Measurements from ENCODE around the gene AQP6.
A peak's percentile ranks its signal among the peaks of the same experiment; 100 is the strongest.

AQP6 gene

DNA sequence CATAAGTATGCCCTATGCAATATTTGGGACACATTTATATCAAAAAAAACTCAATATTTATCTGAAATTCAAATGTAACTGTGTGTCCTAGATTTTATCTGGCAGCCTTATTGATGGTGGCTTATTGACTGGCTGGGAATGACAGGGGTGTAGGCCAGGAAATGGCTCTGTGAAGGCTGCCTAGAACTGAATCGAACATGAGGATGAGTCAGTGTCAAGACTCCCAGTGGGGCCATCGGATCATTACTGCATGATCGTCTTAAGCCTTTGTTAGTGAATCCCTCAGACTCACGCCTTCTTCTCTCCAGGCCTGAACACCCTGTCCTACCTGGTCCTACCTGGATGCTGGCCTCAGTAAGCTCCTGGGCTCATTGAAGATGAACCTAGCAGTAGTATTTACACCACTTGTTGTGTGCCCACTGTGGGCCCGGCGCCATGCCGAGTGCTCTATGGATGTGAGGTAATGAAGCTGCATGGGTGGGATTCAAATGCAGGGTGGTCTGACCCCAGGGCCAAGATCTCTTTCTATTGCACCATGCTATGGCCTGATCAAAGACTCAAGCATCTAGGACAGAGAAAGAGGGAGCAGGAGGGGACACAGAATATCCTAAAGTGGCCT, 48.0 kb upstream of the AQP6 start:
- no peak overlapping the region for H4K91ac ChIP-seq (ENCODE audit: low read length)
- H2AFZ ChIP-seq (ENCODE audit: low read depth, low read length): no peak overlapping the region
- DNase-seq: no peak
- no peak overlapping the region for H2BK12ac ChIP-seq (ENCODE audit: low read length in 2 of 2)
- H3K14ac ChIP-seq (ENCODE audit: low read length in 2 of 2): no peak overlapping the region
- H2BK120ac ChIP-seq (ENCODE audit: low read depth, low read length): no peak overlapping the region
- H3K36me3 ChIP-seq (ENCODE audit: control insufficient read depth in 1 of 2, insufficient read depth in 2 of 2, low read depth in 1 of 2, low read length in 2 of 2): no peaks in the 10 kb centered on the region
- no peak overlapping the region for H3K27ac ChIP-seq (ENCODE audit: low read length, poor library complexity, severe bottlenecking)
- no peaks in the 10 kb centered on the region for H3K4me1 ChIP-seq (ENCODE audit: control insufficient read depth, insufficient read depth, low read depth, low read length)
- H3K9me3 ChIP-seq (ENCODE audit: control insufficient read depth, low read length): no peaks in the 10 kb centered on the region
- H3K9ac ChIP-seq (ENCODE audit: low read length): no peak overlapping the region
- no peaks in the 10 kb centered on the region for H3K79me1 ChIP-seq (replicated peaks; ENCODE audit: low read length, poor library complexity, severe bottlenecking)
- H3K23ac ChIP-seq (ENCODE audit: low read length in 2 of 2): no peak overlapping the region
- H3K27me3 ChIP-seq (ENCODE audit: control insufficient read depth in 1 of 2, insufficient read depth in 1 of 2, low read length in 2 of 2): peaks cover 0 to 13% of the 10 kb centered on the region in 2 experiments
- H3K18ac ChIP-seq (ENCODE audit: low read depth in 1 of 2, low read length in 2 of 2): no peak overlapping the region
- no peak overlapping the region for H2BK15ac ChIP-seq (ENCODE audit: low read depth, poor library complexity, severe bottlenecking)
- H4K8ac ChIP-seq (ENCODE audit: low read length): no peak overlapping the region
- H3K4ac ChIP-seq (ENCODE audit: low read depth in 1 of 2, low read length in 2 of 2): no peak overlapping the region
- WGBS: 75% methylated on average over 7 of the region's 7 CpGs
- H2BK5ac ChIP-seq (ENCODE audit: low read depth, low read length, poor library complexity, severe bottlenecking): no peak overlapping the region
- no peak overlapping the region for H2AK5ac ChIP-seq (ENCODE audit: low read length, severe bottlenecking)
- H3K4me2 ChIP-seq (ENCODE audit: low read length, poor library complexity, severe bottlenecking): no peak overlapping the region
- H3K4me3 ChIP-seq (ENCODE audit: insufficient read depth in 1 of 2, low read depth in 1 of 2, low read length in 2 of 2): no peak overlapping the region

DNA sequence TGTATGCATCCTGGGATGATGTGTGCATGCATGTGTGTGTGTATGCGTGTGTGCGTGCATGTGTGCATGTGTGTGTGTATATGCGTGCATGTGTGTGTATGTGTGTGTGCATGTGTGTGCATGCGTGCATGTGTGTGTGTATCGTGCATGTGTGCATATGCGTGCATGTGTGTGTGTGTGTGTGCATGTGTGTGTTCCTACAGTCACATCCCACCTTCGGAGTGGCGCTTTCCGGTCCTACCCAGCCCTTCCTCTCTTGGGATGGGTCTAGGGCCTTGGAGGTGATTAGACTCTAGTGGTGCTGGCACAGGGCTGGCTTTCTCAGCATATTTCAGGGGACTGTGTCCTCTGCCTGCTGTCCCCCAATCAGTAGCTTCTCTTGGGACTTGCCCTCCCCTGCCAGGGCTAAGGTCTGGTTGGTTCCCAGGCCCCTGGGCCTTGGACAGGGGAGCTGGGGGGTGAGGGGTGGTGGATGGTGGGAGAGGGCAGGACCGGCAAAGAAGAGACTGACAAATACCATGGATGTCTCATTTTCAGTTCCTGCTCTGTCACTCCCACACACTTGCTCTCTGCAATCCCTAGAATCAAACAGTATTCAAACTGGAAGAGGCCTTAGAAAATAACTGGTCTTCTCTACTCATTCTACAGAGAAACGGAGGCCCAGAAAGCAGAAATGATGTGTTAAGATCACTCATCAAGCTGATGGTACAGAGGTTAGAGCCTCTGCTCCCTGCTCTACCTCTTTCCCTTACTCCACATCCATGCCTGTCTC, 47.1 kb upstream of the AQP6 start:
- Histone ChIP-seq H3K23ac (ENCODE audit: low read length in 2 of 2) (no peak overlapping the region), H3K27ac (ENCODE audit: low read length, poor library complexity, severe bottlenecking) (no peak overlapping the region), H4K91ac (ENCODE audit: low read length) (no peak overlapping the region), H3K4me1 (ENCODE audit: control insufficient read depth, insufficient read depth, low read depth, low read length) (no peaks in the 10 kb centered on the region), H3K36me3 (ENCODE audit: control insufficient read depth in 1 of 2, insufficient read depth in 2 of 2, low read depth in 1 of 2, low read length in 2 of 2) (no peaks in the 10 kb centered on the region), H3K14ac (ENCODE audit: low read length in 2 of 2) (peak overlapping the region in 1 of 2 experiments; percentile 98), H2BK12ac (ENCODE audit: low read length in 2 of 2) (no peak overlapping the region), H2BK15ac (ENCODE audit: low read depth, poor library complexity, severe bottlenecking) (no peak overlapping the region), H2AFZ (ENCODE audit: low read depth, low read length) (no peak overlapping the region), H3K27me3 (ENCODE audit: control insufficient read depth in 1 of 2, insufficient read depth in 1 of 2, low read length in 2 of 2) (peaks cover 0 to 14% of the 10 kb centered on the region in 2 experiments), H2BK5ac (ENCODE audit: low read depth, low read length, poor library complexity, severe bottlenecking) (no peak overlapping the region), H3K4ac (ENCODE audit: low read depth in 1 of 2, low read length in 2 of 2) (no peak overlapping the region), H3K4me2 (ENCODE audit: low read length, poor library complexity, severe bottlenecking) (no peak overlapping the region), H3K4me3 (ENCODE audit: insufficient read depth in 1 of 2, low read depth in 1 of 2, low read length in 2 of 2) (no peak overlapping the region), H3K9me3 (ENCODE audit: control insufficient read depth, low read length) (no peaks in the 10 kb centered on the region), H3K79me1 (replicated peaks; ENCODE audit: low read length, poor library complexity, severe bottlenecking) (no peaks in the 10 kb centered on the region), H4K8ac (ENCODE audit: low read length) (no peak overlapping the region), H3K18ac (ENCODE audit: low read depth in 1 of 2, low read length in 2 of 2) (no peak overlapping the region), H2AK5ac (ENCODE audit: low read length, severe bottlenecking) (no peak overlapping the region), H2BK120ac (ENCODE audit: low read depth, low read length) (no peak overlapping the region), H3K9ac (ENCODE audit: low read length) (no peak overlapping the region)
- DNase-seq: no peak
- WGBS: 97% methylated on average over 10 of the region's 11 CpGs

- no peak overlapping the region for H3K4ac ChIP-seq (ENCODE audit: low read depth in 1 of 2, low read length in 2 of 2)
- H2BK120ac ChIP-seq (ENCODE audit: low read depth, low read length): no peak overlapping the region
- no peak for DNase-seq
- H3K27me3 ChIP-seq (ENCODE audit: control insufficient read depth in 1 of 2, insufficient read depth in 1 of 2, low read length in 2 of 2): peaks cover 0 to 14% of the 10 kb centered on the region in 2 experiments
- no peak overlapping the region for H2AK5ac ChIP-seq (ENCODE audit: low read length, severe bottlenecking)
- no peak overlapping the region for H3K14ac ChIP-seq (ENCODE audit: low read length in 2 of 2)
- no peak overlapping the region for H4K91ac ChIP-seq (ENCODE audit: low read length)
- H2BK12ac ChIP-seq (ENCODE audit: low read length in 2 of 2): peak overlapping the region in 1 of 2 experiments; percentile 73
- H3K79me1 ChIP-seq (replicated peaks; ENCODE audit: low read length, poor library complexity, severe bottlenecking): no peaks in the 10 kb centered on the region
- no peak overlapping the region for H2BK5ac ChIP-seq (ENCODE audit: low read depth, low read length, poor library complexity, severe bottlenecking)
- H2BK15ac ChIP-seq (ENCODE audit: low read depth, poor library complexity, severe bottlenecking): no peak overlapping the region
- no peaks in the 10 kb centered on the region for H3K4me1 ChIP-seq (ENCODE audit: control insufficient read depth, insufficient read depth, low read depth, low read length)
- H3K9ac ChIP-seq (ENCODE audit: low read length): no peak overlapping the region
- H3K27ac ChIP-seq (ENCODE audit: low read length, poor library complexity, severe bottlenecking): no peak overlapping the region
- no peak overlapping the region for H3K4me2 ChIP-seq (ENCODE audit: low read length, poor library complexity, severe bottlenecking)
- no peaks in the 10 kb centered on the region for H3K36me3 ChIP-seq (ENCODE audit: control insufficient read depth in 1 of 2, insufficient read depth in 2 of 2, low read depth in 1 of 2, low read length in 2 of 2)
- no peak overlapping the region for H3K18ac ChIP-seq (ENCODE audit: low read depth in 1 of 2, low read length in 2 of 2)
- H3K9me3 ChIP-seq (ENCODE audit: control insufficient read depth, low read length): no peaks in the 10 kb centered on the region
- no peak overlapping the region for H2AFZ ChIP-seq (ENCODE audit: low read depth, low read length)
- no peak overlapping the region for H3K23ac ChIP-seq (ENCODE audit: low read length in 2 of 2)
- WGBS: 83% methylated on average over 6 of the region's 6 CpGs
- no peak overlapping the region for H4K8ac ChIP-seq (ENCODE audit: low read length)
- H3K4me3 ChIP-seq (ENCODE audit: insufficient read depth in 1 of 2, low read depth in 1 of 2, low read length in 2 of 2): no peak overlapping the region
Measured at GRCh38 chr12:49928471-49928870, 44.3 kb upstream of the AQP6 start.

DNA sequence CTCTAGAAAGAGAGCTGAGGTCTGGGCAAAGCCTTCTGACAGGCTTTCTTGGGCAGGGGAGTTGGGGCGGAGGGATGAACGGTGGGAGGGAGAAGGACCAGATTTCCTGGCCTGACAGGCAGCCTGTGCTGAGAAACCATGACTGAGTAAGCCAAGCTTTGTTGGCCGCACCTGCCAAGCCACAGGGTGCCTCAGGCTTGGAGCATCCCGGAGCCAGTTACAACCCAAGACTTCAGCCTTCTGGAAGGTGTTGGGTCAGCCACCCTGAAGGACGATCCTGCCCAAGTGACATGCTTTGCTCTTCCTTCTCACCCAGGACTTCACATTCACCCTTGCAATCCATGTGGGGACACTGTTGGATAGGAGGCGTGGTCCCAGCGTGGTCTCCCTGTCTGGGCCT, 43.2 kb upstream of the AQP6 start:
- WGBS: 81% methylated on average over 7 of the region's 7 CpGs
- Histone ChIP-seq H3K23ac (ENCODE audit: low read length in 2 of 2) (no peak overlapping the region), H3K27me3 (ENCODE audit: control insufficient read depth in 1 of 2, insufficient read depth in 1 of 2, low read length in 2 of 2) (peaks cover 0 to 11% of the 10 kb centered on the region in 2 experiments), H4K91ac (ENCODE audit: low read length) (no peak overlapping the region), H2BK120ac (ENCODE audit: low read depth, low read length) (no peak overlapping the region), H2AK5ac (ENCODE audit: low read length, severe bottlenecking) (no peak overlapping the region), H3K4me2 (ENCODE audit: low read length, poor library complexity, severe bottlenecking) (no peak overlapping the region), H3K9ac (ENCODE audit: low read length) (no peak overlapping the region), H3K4me1 (ENCODE audit: control insufficient read depth, insufficient read depth, low read depth, low read length) (no peaks in the 10 kb centered on the region), H4K8ac (ENCODE audit: low read length) (peak overlapping the region; percentile 29), H3K4me3 (ENCODE audit: insufficient read depth in 1 of 2, low read depth in 1 of 2, low read length in 2 of 2) (no peak overlapping the region), H3K14ac (ENCODE audit: low read length in 2 of 2) (peak overlapping the region in 1 of 2 experiments; percentile 44), H2BK15ac (ENCODE audit: low read depth, poor library complexity, severe bottlenecking) (no peak overlapping the region), H3K18ac (ENCODE audit: low read depth in 1 of 2, low read length in 2 of 2) (no peak overlapping the region), H2AFZ (ENCODE audit: low read depth, low read length) (no peak overlapping the region), H3K79me1 (replicated peaks; ENCODE audit: low read length, poor library complexity, severe bottlenecking) (no peaks in the 10 kb centered on the region), H3K9me3 (ENCODE audit: control insufficient read depth, low read length) (no peaks in the 10 kb centered on the region), H2BK5ac (ENCODE audit: low read depth, low read length, poor library complexity, severe bottlenecking) (no peak overlapping the region), H3K27ac (ENCODE audit: low read length, poor library complexity, severe bottlenecking) (no peak overlapping the region), H3K4ac (ENCODE audit: low read depth in 1 of 2, low read length in 2 of 2) (no peak overlapping the region), H3K36me3 (ENCODE audit: control insufficient read depth in 1 of 2, insufficient read depth in 2 of 2, low read depth in 1 of 2, low read length in 2 of 2) (no peaks in the 10 kb centered on the region), H2BK12ac (ENCODE audit: low read length in 2 of 2) (no peak overlapping the region)
- DNase-seq: no peak

Data from mesenchymal stem cell (in vitro differentiated cells and primary cell).